Left kidney (tissue), 2 donors: ENCODE results near the gene CTDNEP1. TPM values are rescaled to one million over a fixed set of nuclear protein-coding genes. Genes with fewer than 3 reads are reported as not detected.

Experiments
- DNase-seq: peaks from one replicate; pipeline ENCODE4 v3.0.0-alpha.2; 2013
- polyA plus RNA-seq: library from polyadenylated mRNA; unstranded; fragments of 120-200 nt; gene quantifications from one replicate; pipeline ENCODE4 v1.2.1, GENCODE V29; 2013; ENCODE audit not compliant: insufficient read length

Gene CTDNEP1
- polyA plus RNA-seq, 1 donor = 150 TPM

DNA sequence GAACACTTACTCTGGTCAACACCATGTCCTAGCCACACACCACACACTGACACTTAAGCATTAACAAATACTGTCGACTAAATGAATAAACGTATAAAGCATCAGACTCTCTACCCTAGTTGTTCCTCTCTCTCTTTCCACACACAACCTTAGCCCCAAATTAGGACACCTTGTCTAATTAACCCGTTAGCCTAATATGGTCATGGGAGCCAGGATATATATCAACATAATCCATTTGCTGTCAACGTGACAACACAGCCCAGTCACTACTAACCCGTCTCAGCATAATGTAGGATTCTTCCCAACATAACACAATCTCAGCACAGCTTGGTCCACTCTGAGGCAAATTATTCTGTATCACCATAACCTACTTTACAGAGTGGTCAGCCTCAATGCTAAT, 19.4 kb downstream of the CTDNEP1 start:
- no peak for DNase-seq

- DNase-seq = no peak
Observed at GRCh38 chr17:7229504-7229903, 22.0 kb downstream of the CTDNEP1 start.

DNA sequence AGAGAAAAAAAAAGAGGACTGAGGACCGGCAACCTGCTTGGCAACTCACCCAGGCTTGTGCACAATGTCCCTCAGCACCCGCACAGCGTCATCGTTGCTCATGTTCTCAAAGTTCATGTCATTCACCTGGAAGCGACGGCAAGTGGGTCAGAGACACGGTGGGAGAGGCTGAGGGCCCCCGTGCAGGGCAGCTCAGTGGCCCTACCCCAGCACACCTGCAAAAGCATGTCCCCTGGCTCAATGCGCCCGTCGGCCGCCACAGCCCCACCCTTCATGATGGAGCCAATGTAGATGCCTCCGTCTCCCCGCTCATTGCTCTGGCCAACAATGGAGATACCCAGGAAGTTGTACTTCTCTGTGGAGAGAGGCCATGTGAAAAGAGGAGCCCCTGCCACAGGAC, 22.6 kb downstream of the CTDNEP1 start:
- DNase-seq = no peak

DNA sequence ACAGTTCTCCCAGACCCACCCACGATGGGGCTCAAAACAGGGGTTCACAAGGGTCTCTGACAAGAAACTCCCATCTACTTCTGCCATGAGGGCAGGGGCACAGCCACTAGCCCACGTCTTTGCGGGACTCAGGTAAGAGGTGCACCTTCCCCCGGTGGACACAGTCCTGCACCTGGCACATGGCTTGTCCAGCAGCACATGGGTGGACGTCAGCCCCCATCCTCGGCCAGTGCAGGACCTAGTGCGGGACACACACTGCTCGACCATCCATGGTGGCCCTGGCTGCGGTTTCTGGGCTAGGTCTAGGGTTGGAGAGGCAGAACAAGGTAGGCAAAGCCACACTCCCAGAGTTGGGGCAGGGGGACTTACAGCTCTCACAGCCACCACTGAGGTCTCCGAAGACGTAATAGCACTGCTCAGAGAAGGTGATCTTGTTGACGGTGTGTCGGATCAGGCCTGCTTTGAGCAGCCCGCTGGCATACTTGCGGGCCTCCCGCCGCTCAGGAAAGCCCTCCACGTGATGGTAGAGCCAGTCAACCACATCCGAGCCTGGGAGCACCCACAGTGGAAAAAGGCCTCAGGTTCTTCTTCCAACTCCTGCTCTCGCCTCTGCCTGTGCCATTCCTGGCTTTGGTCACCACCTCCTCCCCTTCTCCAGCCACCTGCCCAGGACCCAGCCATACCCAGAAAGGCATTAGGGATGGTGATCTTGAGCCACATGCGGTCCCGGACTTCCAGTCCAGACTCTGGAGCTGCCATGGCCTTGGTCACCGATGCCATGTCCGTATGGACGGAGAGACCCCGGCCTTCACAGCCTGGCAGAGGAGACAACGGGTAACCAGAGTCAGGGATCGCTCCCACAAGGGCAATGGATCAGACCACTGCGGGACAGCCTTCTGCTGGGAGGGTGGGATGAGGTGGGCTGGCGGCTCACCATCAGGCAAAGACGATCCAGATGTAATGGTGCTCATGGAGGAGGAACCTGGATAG, 24.5 kb downstream of the CTDNEP1 start:
- no peak for DNase-seq

GRCh38 chr17:7225711-7226331, 25.7 kb downstream of the CTDNEP1 start:
- no peak for DNase-seq

GRCh38 chr17:7224661-7225111, 26.8 kb downstream of the CTDNEP1 start:
- DNase-seq = no peak

- no peak for DNase-seq
Observed at GRCh38 chr17:7224110-7224509, 27.4 kb downstream of the CTDNEP1 start.

DNA sequence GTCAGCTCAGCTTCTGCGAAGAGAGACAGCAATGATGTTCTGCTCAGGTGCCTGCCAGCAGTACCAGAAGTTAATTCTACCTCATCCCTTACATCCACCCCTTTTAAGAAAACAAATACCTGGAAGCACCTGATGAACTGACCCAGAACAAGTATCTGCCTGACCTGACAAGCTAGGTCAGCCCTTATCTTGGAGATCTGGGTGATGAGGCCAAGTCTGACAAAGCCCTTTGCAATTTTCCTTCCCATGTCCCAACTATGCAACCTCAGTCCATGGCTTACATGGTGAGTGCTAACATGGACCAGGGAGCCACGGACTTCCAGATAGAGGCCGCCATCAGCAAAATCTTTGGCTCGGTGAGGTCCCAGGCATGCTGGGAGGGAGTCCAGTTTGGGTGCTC, 28.2 kb downstream of the CTDNEP1 start:
- DNase-seq = no peak

DNA sequence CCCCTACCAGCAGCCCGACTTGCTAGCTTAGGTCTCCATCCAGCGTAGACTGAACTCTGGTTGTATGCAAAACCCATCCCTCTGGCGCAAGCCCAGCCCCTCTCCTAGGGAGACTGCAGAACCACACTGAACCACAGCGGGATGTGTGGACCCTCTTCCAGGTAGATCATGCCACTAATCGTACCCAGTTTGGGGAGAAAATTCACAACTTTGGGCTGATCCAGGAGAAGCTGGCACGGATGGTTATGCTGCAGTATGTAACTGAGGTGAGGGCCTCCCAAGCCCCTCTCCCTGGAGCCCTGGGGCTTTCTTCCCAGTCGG, 28.6 kb downstream of the CTDNEP1 start:
- DNase-seq = no peak

GRCh38 chr17:7222093-7222971, 29.2 kb downstream of the CTDNEP1 start:
- DNase-seq = no peak

DNA sequence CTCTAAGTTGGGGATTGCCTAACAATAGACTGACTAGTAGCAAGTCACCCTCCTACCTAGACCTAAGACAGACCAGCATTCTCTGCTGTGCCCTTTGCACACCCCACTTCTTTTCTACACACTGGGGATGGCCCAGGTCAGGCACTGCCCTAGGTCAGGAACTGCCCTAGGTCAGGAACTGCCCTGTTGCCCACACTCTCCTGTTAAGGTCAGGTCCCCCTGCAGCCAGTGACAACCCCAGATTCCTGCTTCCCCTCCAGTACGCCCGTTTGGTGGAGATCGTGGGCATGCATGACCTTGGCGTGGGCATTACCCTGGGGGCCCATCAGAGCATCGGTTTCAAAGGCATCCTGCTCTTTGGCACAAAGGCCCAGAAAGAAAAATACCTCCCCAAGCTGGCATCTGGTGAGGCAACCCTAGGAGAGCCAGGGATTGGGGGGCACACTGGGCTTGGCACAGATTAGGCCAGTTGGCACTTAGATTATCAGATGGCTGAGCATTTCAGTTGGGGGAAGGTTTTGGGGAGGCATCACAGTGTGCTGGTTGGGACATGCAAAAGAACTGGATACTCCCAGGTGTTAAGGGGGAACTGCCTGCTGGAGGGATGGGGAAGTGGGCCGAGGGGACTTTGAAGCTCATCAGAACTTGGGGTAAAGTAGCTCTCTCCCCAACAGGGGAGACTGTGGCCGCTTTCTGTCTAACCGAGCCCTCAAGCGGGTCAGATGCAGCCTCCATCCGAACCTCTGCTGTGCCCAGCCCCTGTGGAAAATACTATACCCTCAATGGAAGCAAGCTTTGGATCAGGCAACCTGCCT, 30.0 kb downstream of the CTDNEP1 start:
- no peak for DNase-seq

DNA sequence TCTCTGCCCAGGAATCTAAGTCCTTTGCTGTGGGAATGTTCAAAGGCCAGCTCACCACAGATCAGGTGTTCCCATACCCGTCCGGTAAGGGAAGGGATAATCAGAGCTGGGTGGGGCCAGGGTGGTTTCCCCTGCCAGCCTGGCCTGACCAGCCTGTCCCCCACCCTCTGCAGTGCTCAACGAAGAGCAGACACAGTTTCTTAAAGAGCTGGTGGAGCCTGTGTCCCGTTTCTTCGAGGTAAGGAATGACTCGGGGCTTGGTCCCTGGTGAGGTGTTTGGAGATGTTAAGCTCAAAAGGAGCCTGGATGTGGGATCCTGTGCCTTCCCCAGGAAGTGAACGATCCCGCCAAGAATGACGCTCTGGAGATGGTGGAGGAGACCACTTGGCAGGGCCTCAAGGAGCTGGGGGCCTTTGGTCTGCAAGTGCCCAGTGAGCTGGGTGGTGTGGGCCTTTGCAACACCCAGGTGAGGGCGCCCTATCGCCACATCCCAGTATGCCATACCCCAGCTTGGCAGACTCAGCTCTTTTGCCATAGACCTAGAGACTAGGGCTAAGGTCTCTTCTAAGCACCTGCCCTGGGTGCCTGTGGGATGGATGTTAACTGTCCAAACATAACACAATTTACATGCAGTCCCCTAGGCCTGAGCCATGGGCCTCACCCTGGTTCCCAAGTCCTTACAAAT, 30.8 kb downstream of the CTDNEP1 start:
- no peak for DNase-seq

- DNase-seq = peak; percentile 83
Observed at GRCh38 chr17:7219812-7220592, 31.5 kb downstream of the CTDNEP1 start, which contains the start of the genes ACADVL and DLG4. TSS of gene ACADVL (plus strand) at chr17:7219938. CDS start at chr17:7219985, 47 bp downstream. TSS of gene DLG4 (minus strand) at chr17:7219836.

DNA sequence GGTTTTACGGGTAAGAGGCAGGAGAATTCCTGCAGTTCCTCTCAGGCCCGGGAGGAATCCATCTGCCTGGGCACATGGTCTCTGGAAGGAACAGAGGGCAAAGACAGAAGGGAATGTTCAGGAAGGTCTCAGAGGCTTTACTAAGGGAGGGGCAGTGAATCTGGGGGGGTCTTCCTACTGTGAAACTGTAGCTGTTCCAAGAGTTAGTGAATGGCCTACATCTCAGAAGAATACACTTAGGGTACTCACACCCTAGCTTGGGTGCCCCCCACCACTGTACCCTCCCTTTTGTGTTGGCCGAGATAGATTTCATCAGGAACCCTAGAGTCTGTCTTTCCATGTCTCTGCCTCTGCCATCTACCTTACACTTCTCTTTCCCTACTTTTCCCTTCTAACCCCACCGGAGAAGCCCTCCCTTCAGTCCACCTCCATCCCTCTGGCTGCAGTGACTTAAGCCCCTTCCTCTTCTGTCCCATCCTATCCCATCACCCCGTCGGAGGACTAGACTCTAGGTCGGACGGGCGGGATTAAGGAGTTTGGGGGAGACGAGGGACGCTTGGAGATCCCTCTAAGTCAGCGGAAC, 32.2 kb downstream of the CTDNEP1 start:
- DNase-seq = no peak

- DNase-seq = no peak
Observed at GRCh38 chr17:7218758-7219157, 32.8 kb downstream of the CTDNEP1 start.

- no peak for DNase-seq
Observed at GRCh38 chr17:7218166-7218565, 33.4 kb downstream of the CTDNEP1 start.

GRCh38 chr17:7217113-7217987, 34.2 kb downstream of the CTDNEP1 start:
- DNase-seq = peak; percentile 85
